GM18868 (cell line): Measurements from ENCODE around the gene IQGAP1.
"Not testable (repeated sequence)": the region's sequence is repeated elsewhere in the genome, so short reads cannot be mapped to it uniquely, and the experiment has no call there.

ENCODE experiments used
- ATAC-seq: cut with Tn5 transposase; IDR thresholded peaks from one replicate; pipeline ENCODE4 v1.9.1; 2021; ENCODE audit warnings: mild to moderate bottlenecking, moderate library complexity; ENCODE audit not compliant: unreplicated experiment

Gene IQGAP1

GRCh38 chr15:90387534-90388461 is at the start of gene IQGAP1:
TSS of gene IQGAP1 (plus strand) at chr15:90388242. CDS start at chr15:90388342, 100 bp downstream.
- ATAC-seq: peak; percentile 90

- no peak for ATAC-seq
Observed at GRCh38 chr15:90338532-90338931, 49.5 kb upstream of the IQGAP1 start.

- ATAC-seq: no peak
Observed at GRCh38 chr15:90340345-90340744, 47.7 kb upstream of the IQGAP1 start.

GRCh38 chr15:90343302-90343790 is 44.7 kb upstream of the IQGAP1 start:
- ATAC-seq: no peak

- no peak for ATAC-seq
Observed at GRCh38 chr15:90344662-90345061, 43.4 kb upstream of the IQGAP1 start.

GRCh38 chr15:90345857-90346256 is 42.2 kb upstream of the IQGAP1 start:
- no peak for ATAC-seq

- not testable (repeated sequence) for ATAC-seq
Observed at GRCh38 chr15:90347431-90348065, 40.5 kb upstream of the IQGAP1 start.

GRCh38 chr15:90348456-90348855 is 39.6 kb upstream of the IQGAP1 start:
- no peak for ATAC-seq

GRCh38 chr15:90349072-90349471 is 39.0 kb upstream of the IQGAP1 start:
- ATAC-seq: no peak

- ATAC-seq: no peak
Observed at GRCh38 chr15:90349821-90350220, 38.2 kb upstream of the IQGAP1 start.

GRCh38 chr15:90351479-90352106 is 36.4 kb upstream of the IQGAP1 start:
- peak; percentile 14 for ATAC-seq

GRCh38 chr15:90352107-90352893 is 35.7 kb upstream of the IQGAP1 start, which contains the start of gene ZNF774:
TSS of gene ZNF774 (plus strand) at chr15:90352284. CDS start at chr15:90354661, 2,377 bp downstream.
- ATAC-seq: peak; percentile 98

GRCh38 chr15:90354986-90355385 is 33.1 kb upstream of the IQGAP1 start:
- ATAC-seq: no peak

GRCh38 chr15:90358124-90359033 is 29.7 kb upstream of the IQGAP1 start:
- ATAC-seq: no peak

- no peak for ATAC-seq
Observed at GRCh38 chr15:90360746-90361145, 27.3 kb upstream of the IQGAP1 start.

GRCh38 chr15:90362936-90363212 is 25.2 kb upstream of the IQGAP1 start:
- no peak for ATAC-seq

- ATAC-seq: no peak
Observed at GRCh38 chr15:90364251-90364650, 23.8 kb upstream of the IQGAP1 start.

GRCh38 chr15:90365414-90366055 is 22.5 kb upstream of the IQGAP1 start:
- ATAC-seq: no peak

GRCh38 chr15:90367576-90367975 is 20.5 kb upstream of the IQGAP1 start:
- no peak for ATAC-seq
